ENCODE data around the gene HOXA4. TPM values are rescaled to one million over a fixed set of nuclear protein-coding genes. Genes with fewer than 3 reads are reported as not detected.

The HOXA4 gene
- total and polyA plus RNA-seq, 2 of the 4 experiments (the other 2 are of a cell fraction), result 0.36 to 8.0 TPM

GRCh38 chr7:27175626-27176523, 45.3 kb upstream of the HOXA4 start (continued):
- no peak for TF ChIP-seq ELK1 (IDR thresholded peaks at IDR 0.05; ENCODE audit: borderline replicate concordance, low read depth, low read length)

Measured in IMR-90 (cell line).